PC-3 (cell line): ENCODE measurements around the gene LSM3.

Source experiments
- EZH2 ChIP-seq: fragments of 300-600 bp; sonication (generic); IDR thresholded peaks from one replicate; pipeline ENCODE4 v1.6.1; 2017; ENCODE audit warnings: antibody characterized with exemption, mild to moderate bottlenecking, low read length; ENCODE audit not compliant: unreplicated experiment
- EZH2phosphoT487 ChIP-seq: fragments of 300-600 bp; sonication (generic); IDR thresholded peaks from 2 replicates; pipeline ENCODE4 v1.6.1; 2018; ENCODE audit warnings: mild to moderate bottlenecking, antibody characterized with exemption, low read length, borderline replicate concordance
- TF ChIP-seq, protein P1 (sequence below): fragments of 300-600 bp; sonication (generic); conservative IDR thresholded peaks from 2 replicates; pipeline ENCODE4 v1.5.1; 2017; ENCODE audit warnings: antibody characterized with exemption, low read depth, mild to moderate bottlenecking, low read length

- TF ChIP-seq, protein P1, sequence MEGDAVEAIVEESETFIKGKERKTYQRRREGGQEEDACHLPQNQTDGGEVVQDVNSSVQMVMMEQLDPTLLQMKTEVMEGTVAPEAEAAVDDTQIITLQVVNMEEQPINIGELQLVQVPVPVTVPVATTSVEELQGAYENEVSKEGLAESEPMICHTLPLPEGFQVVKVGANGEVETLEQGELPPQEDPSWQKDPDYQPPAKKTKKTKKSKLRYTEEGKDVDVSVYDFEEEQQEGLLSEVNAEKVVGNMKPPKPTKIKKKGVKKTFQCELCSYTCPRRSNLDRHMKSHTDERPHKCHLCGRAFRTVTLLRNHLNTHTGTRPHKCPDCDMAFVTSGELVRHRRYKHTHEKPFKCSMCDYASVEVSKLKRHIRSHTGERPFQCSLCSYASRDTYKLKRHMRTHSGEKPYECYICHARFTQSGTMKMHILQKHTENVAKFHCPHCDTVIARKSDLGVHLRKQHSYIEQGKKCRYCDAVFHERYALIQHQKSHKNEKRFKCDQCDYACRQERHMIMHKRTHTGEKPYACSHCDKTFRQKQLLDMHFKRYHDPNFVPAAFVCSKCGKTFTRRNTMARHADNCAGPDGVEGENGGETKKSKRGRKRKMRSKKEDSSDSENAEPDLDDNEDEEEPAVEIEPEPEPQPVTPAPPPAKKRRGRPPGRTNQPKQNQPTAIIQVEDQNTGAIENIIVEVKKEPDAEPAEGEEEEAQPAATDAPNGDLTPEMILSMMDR, result no peak
- no peak for TF ChIP-seq EZH2phosphoT487
- TF ChIP-seq EZH2, result no peak
Measured at GRCh38 chr3:14129296-14129695, 49.3 kb upstream of the LSM3 start.
